Activated CD8-positive, alpha-beta T cell treated with anti-CD3 and anti-CD28 coated beads for 36 hours (primary cell): ENCODE measurements around the gene PLXNB3. TPM values are rescaled to one million over a fixed set of nuclear protein-coding genes. Genes with fewer than 3 reads are reported as not detected.

Experiments used
- ATAC-seq: fragments of 200-7000 bp; cut with Tn5 transposase; one replicate; pipeline ENCODE4 v1.10.0; 2021; ENCODE audit warnings: mild to moderate bottlenecking, moderate library complexity
- CTCF ChIA-PET: fragments of 350-600 bp; sonication (Branson Sonifier 250); formaldehyde crosslinking; loops from one replicate; lab custom pipeline; 2021; ENCODE audit warnings: antibody characterized with exemption; lab: Charles Lee
- POLR2A ChIA-PET: fragments of 350-600 bp; sonication (Branson Sonifier 250); formaldehyde crosslinking; loops from one replicate; lab custom pipeline; 2021; ENCODE audit warnings: antibody characterized with exemption; lab: Charles Lee
- DNase-seq: peaks from one replicate; pipeline ENCODE4 v3.0.0-alpha.2; 2020
- H3K27ac Mint-ChIP-seq: one replicate; pipeline ENCODE4 v1.8.0; 2021; ENCODE audit warnings: mild to moderate bottlenecking, mixed read lengths
- H3K27me3 Mint-ChIP-seq: one replicate; pipeline ENCODE4 v1.8.0; 2021; ENCODE audit warnings: mixed read lengths
- H3K36me3 Mint-ChIP-seq: one replicate; pipeline ENCODE4 v1.8.0; 2021; ENCODE audit warnings: low read depth, mixed read lengths
- H3K4me1 Mint-ChIP-seq: one replicate; pipeline ENCODE4 v1.8.0; 2021; ENCODE audit warnings: low read depth, mixed read lengths
- H3K4me3 Mint-ChIP-seq: one replicate; pipeline ENCODE4 v1.8.0; 2021; ENCODE audit warnings: mild to moderate bottlenecking, moderate library complexity, mixed read lengths
- H3K9me3 Mint-ChIP-seq: one replicate; pipeline ENCODE4 v1.8.0; 2021; ENCODE audit warnings: mixed read lengths
- CTCF ChIP-seq: fragments of 200-600 bp; IDR thresholded peaks from one replicate; pipeline ENCODE4 v1.8.0; 2022; ENCODE audit warnings: antibody characterized with exemption, mild to moderate bottlenecking
- intact Hi-C: fragments of 100-400 bp; cut with micrococcal nuclease; formaldehyde crosslinking; loops from one replicate; pipeline ENCODE4 v1.10.0; 2022
- total RNA-seq, 2 experiments: library from RNA; stranded (reverse); gene quantifications; one replicate each; pipeline ENCODE4 v1.2.3, GENCODE V29; 2021

Gene PLXNB3
- total RNA-seq, 2 experiments from 2014 or later, result 7.7 to 8.2 TPM

GRCh38 chrX:153768311-153769157 lies 4.5 kb downstream of the PLXNB3 start:
- peak overlapping the region; percentile 59 for H3K27ac Mint-ChIP-seq
- ATAC-seq (no peak), DNase-seq (no peak)
- CTCF ChIA-PET, result interaction anchor here (0.6 kb wide), 1 partner anchor 827 kb away, joined by 3 read pairs; no protein-coding TSS in a partner anchor
- H3K9me3 Mint-ChIP-seq, result no peaks in the 10 kb centered on the region
- peaks cover 16% of the 10 kb centered on the region for H3K4me1 Mint-ChIP-seq
- no peak for TF ChIP-seq CTCF
- POLR2A ChIA-PET, result interaction anchor here (1.3 to 1.6 kb wide), 2 partner anchors 9 to 23 kb away, joined by 4 to 6 read pairs; no protein-coding TSS in a partner anchor
- H3K36me3 Mint-ChIP-seq, result no peaks in the 10 kb centered on the region
- no peaks in the 10 kb centered on the region for H3K27me3 Mint-ChIP-seq
- intact Hi-C loops, result loop anchor here (10.0 kb wide), 1 partner anchor 156 kb away; the partner anchor contains the start of gene ARHGAP4
- H3K4me3 Mint-ChIP-seq, result peak overlapping the region; percentile 31

GRCh38 chrX:153769158-153769864 lies 5.3 kb downstream of the PLXNB3 start:
- H3K27me3 Mint-ChIP-seq, result no peaks in the 10 kb centered on the region

GRCh38 chrX:153769865-153770600 lies 6.0 kb downstream of the PLXNB3 start:
- Mint-ChIP-seq H3K27me3 (no peaks in the 10 kb centered on the region), H3K27ac (no peak overlapping the region), H3K4me3 (no peak overlapping the region), H3K4me1 (peaks cover 12% of the 10 kb centered on the region), H3K9me3 (no peaks in the 10 kb centered on the region), H3K36me3 (no peaks in the 10 kb centered on the region)
- no peak for ATAC-seq
- CTCF ChIA-PET, result no interaction called here
- TF ChIP-seq CTCF, result no peak
- DNase-seq, result no peak
- intact Hi-C loops, result loop anchor here (10.0 kb wide), 1 partner anchor 155 kb away; the partner anchor contains the start of gene ARHGAP4
- POLR2A ChIA-PET, result no interaction called here

More at GRCh38 chrX:153769158-153769864, 5.3 kb downstream of the PLXNB3 start:
- no peaks in the 10 kb centered on the region for H3K9me3 Mint-ChIP-seq
- ChIA-PET POLR2A (interaction anchor here (1.3 to 1.6 kb wide), 2 partner anchors 8 to 22 kb away, joined by 4 to 6 read pairs; no protein-coding TSS in a partner anchor), CTCF (no interaction called here)
- no peak overlapping the region for H3K4me3 Mint-ChIP-seq
- peaks cover 12% of the 10 kb centered on the region for H3K4me1 Mint-ChIP-seq
- DNase-seq (no peak), ATAC-seq (no peak)
- H3K36me3 Mint-ChIP-seq, result no peaks in the 10 kb centered on the region
- intact Hi-C loops, result loop anchor here (10.0 kb wide), 1 partner anchor 155 kb away; the partner anchor contains the start of gene ARHGAP4
- no peak for TF ChIP-seq CTCF
- H3K27ac Mint-ChIP-seq, result no peak overlapping the region

- Mint-ChIP-seq H3K27ac (no peak overlapping the region), H3K4me1 (peaks cover 12% of the 10 kb centered on the region), H3K9me3 (no peaks in the 10 kb centered on the region), H3K27me3 (no peaks in the 10 kb centered on the region), H3K36me3 (no peaks in the 10 kb centered on the region), H3K4me3 (no peak overlapping the region)
- DNase-seq (no peak), ATAC-seq (no peak)
- intact Hi-C loops, result no loop called here
- TF ChIP-seq CTCF, result no peak
- ChIA-PET POLR2A (no interaction called here), CTCF (no interaction called here)
Observed at GRCh38 chrX:153770601-153771414, 6.8 kb downstream of the PLXNB3 start.
